B cell (primary cell): ENCODE data around the gene UBQLN4.

ENCODE experiments used
- CTCF ChIP-seq: fragments of 200-600 bp; IDR thresholded peaks from one replicate; pipeline ENCODE4 v1.8.0; 2022; ENCODE audit warnings: antibody characterized with exemption, mild to moderate bottlenecking
- EZH2 ChIP-seq: IDR thresholded peaks from 2 replicates; pipeline ENCODE4 v1.6.1; 2012; ENCODE audit warnings: borderline replicate concordance, low read depth, mild to moderate bottlenecking, moderate library complexity, low read length; ENCODE audit not compliant: insufficient read depth, poor library complexity, severe bottlenecking

- TF ChIP-seq CTCF (no peak), EZH2 (no peak)
Measured at GRCh38 chr1:156033011-156033410, 20.6 kb downstream of the UBQLN4 start.
